Caco-2 (cell line): Measurements from ENCODE around the gene LIN54. TPM values are rescaled to one million over a fixed set of nuclear protein-coding genes. Genes with fewer than 3 reads are reported as not detected.

Experiments
- BruUV-seq: library from RNA; stranded (reverse); fragments of 400-500 nt; replicated peaks from 2 replicates; lab custom pipeline; 2021; lab: Mats Ljungman, UMichigan
- CTCF ChIA-PET: fragments of 300-600 bp; sonication (Branson Sonifier 250); formaldehyde crosslinking; loops from one replicate; lab custom pipeline; 2022; ENCODE audit warnings: antibody characterized with exemption; lab: Charles Lee
- POLR2A ChIA-PET: fragments of 300-600 bp; sonication (Branson Sonifier 250); formaldehyde crosslinking; loops from one replicate; lab custom pipeline; 2022; ENCODE audit warnings: antibody characterized with exemption; lab: Charles Lee
- DNase-seq, 2 experiments: peaks; one replicate each; pipeline versions ENCODE4 v3.0.0 to v3.0.0-alpha.2; 2020 to 2022
- H3K27me3 ChIP-seq: replicated peaks from 2 replicates; pipeline ENCODE4 v1.6.0; 2011; ENCODE audit warnings: low read length; ENCODE audit not compliant: control insufficient read depth, insufficient read depth
- H3K36me3 ChIP-seq: 2 replicates; pipeline ENCODE4 v1.5.1; 2011; ENCODE audit warnings: low read length; ENCODE audit not compliant: control insufficient read depth, insufficient read depth
- H3K4me1 ChIP-seq: fragments of 250-450 bp; sonication (Bioruptor Pico); 2 replicates; pipeline ENCODE4 v1.5.1; 2020; ENCODE audit warnings: mild to moderate bottlenecking
- H3K4me3 ChIP-seq: 2 replicates; pipeline ENCODE4 v1.5.1; 2011; ENCODE audit warnings: low read depth, mild to moderate bottlenecking, control low read depth, low read length
- H3K9me3 ChIP-seq: fragments of 250-450 bp; sonication (Bioruptor Pico); 2 replicates; pipeline ENCODE4 v1.5.1; 2020; ENCODE audit warnings: mild to moderate bottlenecking, moderate library complexity
- H3K27ac Mint-ChIP-seq: one replicate; pipeline ENCODE4 v1.8.0; 2022; ENCODE audit warnings: mixed read lengths; ENCODE audit not compliant: unreplicated experiment
- H3K27me3 Mint-ChIP-seq: one replicate; pipeline ENCODE4 v1.8.0; 2022; ENCODE audit warnings: mixed read lengths; ENCODE audit not compliant: insufficient read depth, unreplicated experiment
- H3K36me3 Mint-ChIP-seq: one replicate; pipeline ENCODE4 v1.8.0; 2022; ENCODE audit warnings: mild to moderate bottlenecking, mixed read lengths; ENCODE audit not compliant: insufficient read depth, unreplicated experiment
- H3K4me1 Mint-ChIP-seq: one replicate; pipeline ENCODE4 v1.8.0; 2022; ENCODE audit warnings: low read depth, mixed read lengths; ENCODE audit not compliant: unreplicated experiment
- H3K4me3 Mint-ChIP-seq: one replicate; pipeline ENCODE4 v1.8.0; 2022; ENCODE audit warnings: mild to moderate bottlenecking, moderate library complexity, mixed read lengths; ENCODE audit not compliant: unreplicated experiment
- H3K9me3 Mint-ChIP-seq: one replicate; pipeline ENCODE4 v1.8.0; 2022; ENCODE audit warnings: mixed read lengths; ENCODE audit not compliant: unreplicated experiment
- intact Hi-C: fragments of 100-400 bp; cut with micrococcal nuclease; formaldehyde crosslinking; loops from one replicate; pipeline ENCODE4 v1.10.0; 2022; ENCODE audit not compliant: unreplicated experiment
- total RNA-seq: library from RNA; stranded (reverse); gene quantifications from 2 replicates; pipeline ENCODE4 v1.2.3, GENCODE V29; 2022
- TF ChIP-seq, protein P1 (sequence below), 2 experiments: fragments of 200-600 bp in 1 of 2; IDR thresholded peaks; 1 replicate in 1 of 2; 2 replicates in 1 of 2; pipeline versions ENCODE4 v1.5.1 to v1.8.0; 2011 to 2022; ENCODE audit warnings: antibody characterized with exemption in 1 of 2, control low read depth in 1 of 2, inconsistent platforms in 1 of 2, low read depth in 1 of 2, low read length in 1 of 2, mild to moderate bottlenecking in 1 of 2, moderate library complexity in 1 of 2; ENCODE audit not compliant: insufficient read depth in 1 of 2, severe bottlenecking in 1 of 2, unreplicated experiment in 1 of 2

LIN54 gene
- total RNA-seq, 1 experiment from 2014 or later = 29.6 TPM

DNA sequence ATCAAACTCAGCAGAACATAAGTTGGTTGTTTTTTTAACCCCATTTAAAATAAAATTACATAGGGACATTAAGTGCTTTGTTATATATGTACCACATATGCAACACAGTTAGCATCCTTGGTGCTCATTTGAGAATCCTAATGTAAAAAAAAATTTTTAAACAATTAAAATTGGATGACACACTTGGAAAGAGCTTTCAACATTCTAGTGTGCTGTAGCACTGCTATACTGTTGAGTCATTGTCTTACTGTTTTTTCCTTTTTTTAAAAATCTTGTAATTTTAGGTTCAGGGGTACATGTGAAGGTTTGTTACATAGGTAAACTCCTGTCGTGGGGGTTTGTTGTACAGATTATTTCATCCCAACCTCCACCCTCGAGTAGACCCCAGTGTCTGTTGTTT is 97.3 kb downstream of the LIN54 start:
- H3K4me3 Mint-ChIP-seq = no peak overlapping the region
- no peaks in the 10 kb centered on the region for H3K27me3 Mint-ChIP-seq
- no TSS peak for BruUV-seq
- POLR2A ChIA-PET = no interaction called here
- no peaks in the 10 kb centered on the region for H3K9me3 Mint-ChIP-seq
- H3K27me3 ChIP-seq = no peaks in the 10 kb centered on the region
- TF ChIP-seq, protein P1, sequence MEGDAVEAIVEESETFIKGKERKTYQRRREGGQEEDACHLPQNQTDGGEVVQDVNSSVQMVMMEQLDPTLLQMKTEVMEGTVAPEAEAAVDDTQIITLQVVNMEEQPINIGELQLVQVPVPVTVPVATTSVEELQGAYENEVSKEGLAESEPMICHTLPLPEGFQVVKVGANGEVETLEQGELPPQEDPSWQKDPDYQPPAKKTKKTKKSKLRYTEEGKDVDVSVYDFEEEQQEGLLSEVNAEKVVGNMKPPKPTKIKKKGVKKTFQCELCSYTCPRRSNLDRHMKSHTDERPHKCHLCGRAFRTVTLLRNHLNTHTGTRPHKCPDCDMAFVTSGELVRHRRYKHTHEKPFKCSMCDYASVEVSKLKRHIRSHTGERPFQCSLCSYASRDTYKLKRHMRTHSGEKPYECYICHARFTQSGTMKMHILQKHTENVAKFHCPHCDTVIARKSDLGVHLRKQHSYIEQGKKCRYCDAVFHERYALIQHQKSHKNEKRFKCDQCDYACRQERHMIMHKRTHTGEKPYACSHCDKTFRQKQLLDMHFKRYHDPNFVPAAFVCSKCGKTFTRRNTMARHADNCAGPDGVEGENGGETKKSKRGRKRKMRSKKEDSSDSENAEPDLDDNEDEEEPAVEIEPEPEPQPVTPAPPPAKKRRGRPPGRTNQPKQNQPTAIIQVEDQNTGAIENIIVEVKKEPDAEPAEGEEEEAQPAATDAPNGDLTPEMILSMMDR (IDR thresholded peaks at IDR 0.05; ENCODE audit: insufficient read depth in 1 of 2, low read depth in 1 of 2, low read length in 1 of 2, severe bottlenecking in 1 of 2, unreplicated experiment in 1 of 2) = no peak
- H3K36me3 ChIP-seq = peaks cover 2% of the 10 kb centered on the region; the same call in 1 of the 2 replicates
- no peak overlapping the region for H3K4me3 ChIP-seq
- intact Hi-C loops = no loop called here
- no peak overlapping the region for H3K27ac Mint-ChIP-seq
- H3K4me1 Mint-ChIP-seq = no peaks in the 10 kb centered on the region
- DNase-seq = no peak
- H3K36me3 Mint-ChIP-seq = no peaks in the 10 kb centered on the region
- no peaks in the 10 kb centered on the region for H3K4me1 ChIP-seq
- H3K9me3 ChIP-seq = no peaks in the 10 kb centered on the region
- CTCF ChIA-PET = no interaction called here

DNA sequence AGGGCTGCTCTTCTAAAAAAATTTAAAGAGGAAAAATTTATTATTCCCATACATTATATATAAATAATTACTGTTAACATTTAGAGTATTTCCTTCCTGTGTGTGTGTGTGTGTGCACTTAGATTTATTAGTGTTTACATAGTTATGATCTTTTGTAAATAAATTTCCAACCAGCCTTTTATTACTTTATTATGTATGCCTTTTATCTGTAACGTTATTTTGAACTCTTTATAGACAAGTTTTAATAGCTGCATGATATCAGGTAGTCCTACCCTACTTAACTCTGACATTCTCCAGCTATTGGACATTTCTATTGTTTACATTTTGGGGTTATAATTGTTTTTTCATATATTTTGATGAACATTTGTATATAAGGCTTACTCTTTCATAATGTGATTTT is 101.3 kb downstream of the LIN54 start:
- no peaks in the 10 kb centered on the region for H3K36me3 Mint-ChIP-seq
- Histone ChIP-seq H3K9me3 (no peaks in the 10 kb centered on the region), H3K4me3 (no peak overlapping the region), H3K36me3 (peaks cover 2% of the 10 kb centered on the region; the same call in 1 of the 2 replicates), H3K4me1 (no peaks in the 10 kb centered on the region), H3K27me3 (no peaks in the 10 kb centered on the region)
- intact Hi-C loops = loop anchor here (10.0 kb wide), 1 partner anchor 375 kb away; the partner anchor contains the start of gene COQ2
- no TSS peak for BruUV-seq
- ChIA-PET CTCF (no interaction called here), POLR2A (no interaction called here)
- TF ChIP-seq, protein P1 (IDR thresholded peaks at IDR 0.05; ENCODE audit: insufficient read depth in 1 of 2, low read depth in 1 of 2, low read length in 1 of 2, severe bottlenecking in 1 of 2, unreplicated experiment in 1 of 2) = no peak
- no peaks in the 10 kb centered on the region for H3K9me3 Mint-ChIP-seq
- no peaks in the 10 kb centered on the region for H3K27me3 Mint-ChIP-seq
- H3K4me1 Mint-ChIP-seq = no peaks in the 10 kb centered on the region
- H3K27ac Mint-ChIP-seq = no peak overlapping the region
- no peak overlapping the region for H3K4me3 Mint-ChIP-seq
- DNase-seq = no peak

DNA sequence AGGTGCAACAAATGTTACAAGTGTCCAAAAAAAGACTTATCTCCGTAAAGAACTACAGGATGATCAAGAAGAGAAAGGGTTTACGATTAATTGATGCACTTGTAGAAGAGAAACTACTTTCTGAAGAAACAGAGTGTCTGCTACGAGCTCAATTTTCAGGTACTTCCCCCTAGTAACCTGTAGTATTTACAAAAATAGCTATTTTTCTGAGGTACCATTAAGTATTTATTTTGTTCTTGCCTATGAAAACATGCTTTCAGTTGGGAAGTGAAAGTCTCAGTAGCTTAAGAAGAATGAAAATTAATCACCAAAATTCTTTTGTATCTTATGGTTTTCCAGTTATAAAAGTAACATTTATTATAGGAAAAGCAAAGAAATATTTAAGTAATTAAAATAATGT is 104.2 kb downstream of the LIN54 start:
- Mint-ChIP-seq H3K27me3 (no peaks in the 10 kb centered on the region), H3K36me3 (no peaks in the 10 kb centered on the region), H3K4me1 (no peaks in the 10 kb centered on the region), H3K27ac (no peak overlapping the region), H3K9me3 (no peaks in the 10 kb centered on the region), H3K4me3 (no peak overlapping the region)
- no peak overlapping the region for H3K4me3 ChIP-seq
- TF ChIP-seq, protein P1 (IDR thresholded peaks at IDR 0.05; ENCODE audit: insufficient read depth in 1 of 2, low read depth in 1 of 2, low read length in 1 of 2, severe bottlenecking in 1 of 2, unreplicated experiment in 1 of 2) = no peak
- ChIA-PET POLR2A (no interaction called here), CTCF (no interaction called here)
- no peaks in the 10 kb centered on the region for H3K9me3 ChIP-seq
- no TSS peak for BruUV-seq
- H3K4me1 ChIP-seq = no peaks in the 10 kb centered on the region
- intact Hi-C loops = loop anchor here (10.0 kb wide), 1 partner anchor 378 kb away; the partner anchor contains the start of gene COQ2
- peaks cover 2% of the 10 kb centered on the region; the same call in 1 of the 2 replicates for H3K36me3 ChIP-seq
- H3K27me3 ChIP-seq = no peaks in the 10 kb centered on the region
- DNase-seq = no peak
